GM19372 (cell line): ENCODE measurements around the gene NEGR1.

Experiments
- ATAC-seq: cut with Tn5 transposase; IDR thresholded peaks from one replicate; pipeline ENCODE4 v1.9.1; 2021; ENCODE audit warnings: mild to moderate bottlenecking, low read depth, moderate library complexity; ENCODE audit not compliant: unreplicated experiment

NEGR1 gene

DNA sequence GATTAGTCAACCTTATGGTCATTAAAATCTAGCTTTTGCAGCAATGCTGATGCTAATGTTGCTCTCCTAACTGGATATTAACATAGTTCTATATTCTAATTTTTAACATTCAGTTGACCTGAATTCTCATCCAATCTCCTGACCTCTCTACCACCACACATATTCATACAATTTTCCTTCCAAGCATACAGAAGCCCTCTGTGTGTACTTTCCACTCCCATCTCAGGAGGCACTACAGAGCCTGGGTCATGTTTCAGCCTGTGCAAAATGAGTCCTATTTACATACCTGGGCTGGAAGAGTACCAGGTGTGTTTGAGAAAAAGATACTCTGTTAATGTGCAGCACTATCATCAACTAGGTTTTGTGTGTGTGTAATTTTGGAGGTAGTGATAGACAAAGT lies 486.3 kb downstream of the NEGR1 start:
- no peak for ATAC-seq

DNA sequence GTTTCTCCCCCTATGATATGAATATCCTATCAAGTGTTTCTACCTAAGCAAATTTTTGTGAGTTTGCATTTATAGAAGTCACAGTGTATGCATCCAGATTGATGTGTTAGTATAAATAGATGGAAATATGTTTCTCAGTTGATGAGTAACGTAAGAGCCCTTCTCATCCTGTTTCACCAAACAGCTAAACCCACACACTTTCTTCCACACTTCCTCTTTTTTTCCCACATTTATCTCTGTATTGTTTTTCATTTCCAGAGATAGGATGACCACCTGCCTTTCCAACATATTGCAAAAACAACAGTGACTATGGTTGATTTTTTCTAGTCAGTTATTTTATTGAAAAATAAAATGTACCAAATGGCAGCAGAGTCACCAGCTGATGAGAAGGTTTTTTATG lies 490.1 kb downstream of the NEGR1 start:
- ATAC-seq: no peak

DNA sequence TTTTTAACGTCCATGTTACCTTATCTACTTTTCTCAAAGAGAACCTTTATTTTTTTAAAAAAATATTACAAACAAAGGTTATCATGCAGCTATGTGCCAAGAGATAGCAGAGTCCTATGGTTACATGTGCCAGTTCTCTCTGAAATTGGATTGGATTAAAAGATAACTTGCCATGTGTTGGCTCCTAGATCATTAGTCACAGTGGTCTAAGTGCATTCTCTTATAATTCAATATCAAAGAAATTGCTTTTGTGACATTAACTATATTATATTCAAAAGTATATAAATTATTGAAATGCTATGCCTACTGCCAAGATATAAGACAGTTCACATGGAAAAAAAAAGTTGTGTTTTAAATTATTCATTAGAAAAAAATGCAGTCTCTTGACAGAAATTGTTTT lies 494.2 kb downstream of the NEGR1 start:
- ATAC-seq: no peak

DNA sequence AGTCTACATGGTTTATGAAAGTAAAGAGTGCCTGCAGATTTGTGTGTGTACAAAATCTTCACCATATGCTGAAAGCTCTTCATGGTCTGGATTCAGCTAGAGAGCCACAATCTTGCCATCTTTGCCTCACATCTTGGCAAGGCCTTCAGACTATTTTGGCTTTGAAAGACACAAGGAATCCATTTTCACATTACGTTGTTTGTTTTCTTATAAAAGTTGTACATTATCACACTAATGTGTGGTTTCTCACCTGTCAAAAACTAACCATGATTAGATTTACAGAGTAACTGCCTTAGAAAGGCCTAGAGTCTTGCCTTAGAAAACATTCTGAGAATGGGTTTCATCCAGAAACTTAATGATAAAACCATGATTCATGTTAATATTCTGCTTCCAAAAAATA lies 494.6 kb downstream of the NEGR1 start:
- ATAC-seq: no peak

DNA sequence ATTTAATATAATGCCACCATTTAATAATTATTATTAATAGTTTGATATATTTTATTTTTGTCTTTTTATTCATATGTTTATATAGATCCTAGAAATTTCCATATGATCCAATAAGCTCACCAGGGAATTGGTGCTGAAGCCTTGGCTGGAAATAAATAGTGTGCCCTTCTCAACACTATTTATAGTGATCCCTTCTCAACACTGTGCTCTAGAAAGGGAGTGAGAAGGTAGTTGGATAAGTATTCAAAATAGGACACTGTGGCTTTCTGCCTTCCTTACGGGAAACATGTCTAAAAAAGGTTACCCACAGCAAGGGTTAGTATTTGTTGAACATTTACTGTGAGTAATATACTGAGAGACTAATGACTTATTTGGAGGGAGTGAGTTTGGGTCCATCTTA lies 496.1 kb downstream of the NEGR1 start:
- no peak for ATAC-seq

DNA sequence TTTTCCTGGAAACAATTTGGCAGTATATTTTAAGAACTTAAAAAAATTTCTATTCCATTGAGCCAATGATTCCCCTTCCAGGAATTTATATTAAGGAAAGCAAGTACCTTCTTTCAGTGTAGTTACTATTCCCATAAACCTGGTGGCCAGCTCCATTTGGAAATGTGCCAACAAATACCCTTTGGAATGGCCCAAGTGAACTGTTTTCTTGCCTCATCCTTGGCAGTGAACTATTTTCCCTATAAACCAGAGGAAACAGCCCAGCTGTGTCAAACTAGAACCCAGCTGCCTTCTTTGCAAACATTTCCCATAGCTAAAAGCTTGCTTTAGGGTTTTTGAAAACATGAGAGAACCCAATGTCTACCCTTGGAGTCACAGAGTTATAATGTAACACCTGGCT lies 496.9 kb downstream of the NEGR1 start:
- no peak for ATAC-seq

DNA sequence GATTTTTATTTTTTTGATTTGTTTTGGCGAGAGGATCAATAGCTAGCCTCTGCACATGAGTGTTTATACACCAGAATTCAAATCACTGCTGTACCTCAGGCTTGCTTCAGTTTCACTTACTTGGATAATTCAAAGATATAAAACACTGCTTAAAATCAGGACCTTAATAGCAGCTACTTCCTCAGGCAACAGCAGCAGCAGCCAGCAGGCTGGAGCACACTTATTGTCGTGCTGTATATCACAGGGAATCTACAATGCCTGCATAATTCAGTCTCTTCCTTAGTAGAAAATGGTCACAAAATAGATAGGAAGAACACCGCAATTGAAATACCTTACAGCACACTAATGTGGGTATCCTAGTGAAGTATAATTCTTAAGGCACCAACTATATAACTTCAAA lies 497.3 kb downstream of the NEGR1 start:
- ATAC-seq: no peak

DNA sequence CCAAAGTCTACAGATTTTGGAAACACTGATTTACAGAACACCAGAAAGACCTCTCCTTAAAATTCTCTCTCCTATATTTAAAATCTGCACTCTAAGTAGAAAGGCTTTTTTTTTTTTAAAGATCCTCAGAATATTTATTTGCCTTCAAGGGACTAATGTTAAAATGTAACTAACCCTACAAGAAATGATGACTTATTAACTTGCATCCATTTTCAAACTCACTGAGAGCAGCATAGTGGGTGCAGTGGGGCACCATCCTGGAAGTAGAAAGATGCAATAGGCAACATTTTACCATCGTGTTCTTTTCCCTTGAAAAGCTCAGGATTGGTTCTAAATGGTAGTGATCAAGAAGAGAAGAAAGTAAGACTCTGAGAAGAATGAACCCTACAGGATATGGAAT lies 498.1 kb downstream of the NEGR1 start:
- no peak for ATAC-seq

DNA sequence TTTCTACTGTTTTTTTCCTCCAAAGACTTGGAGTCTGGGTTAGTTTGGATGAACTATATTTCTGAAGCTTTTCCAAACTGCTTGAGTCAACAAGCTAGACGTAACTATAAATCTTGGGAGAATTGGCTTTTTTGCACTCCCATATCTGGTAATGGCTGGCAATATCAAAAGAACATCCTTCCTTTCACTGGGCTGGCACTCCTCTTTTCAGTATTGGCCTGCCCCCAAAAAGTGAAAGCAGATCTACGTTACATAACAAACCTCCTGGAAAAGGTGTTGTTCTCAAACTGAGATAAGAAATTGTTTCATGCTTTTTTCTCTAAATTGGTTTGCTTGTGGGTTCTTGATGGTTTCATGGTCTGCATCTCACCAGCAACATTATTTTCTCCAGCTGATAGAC lies 499.3 kb downstream of the NEGR1 start:
- no peak for ATAC-seq

DNA sequence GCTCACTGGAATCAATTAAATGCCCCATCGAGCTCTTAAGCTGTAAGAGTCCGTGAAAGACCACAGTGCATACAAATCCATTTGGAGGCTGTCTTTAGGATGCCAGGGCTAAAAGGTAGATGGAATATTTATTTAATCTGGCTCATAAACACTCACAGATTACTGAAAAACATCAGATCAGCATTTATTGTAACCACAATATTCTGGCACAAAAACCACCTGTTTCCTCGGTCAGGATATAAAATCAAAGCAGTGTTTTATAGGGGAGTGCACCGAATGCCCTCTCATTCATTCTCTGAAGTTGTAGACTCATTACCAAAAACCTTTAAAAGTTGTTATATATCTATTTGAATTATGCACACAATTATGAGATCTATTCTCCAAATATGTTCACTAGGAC lies 500.9 kb downstream of the NEGR1 start:
- no peak for ATAC-seq

DNA sequence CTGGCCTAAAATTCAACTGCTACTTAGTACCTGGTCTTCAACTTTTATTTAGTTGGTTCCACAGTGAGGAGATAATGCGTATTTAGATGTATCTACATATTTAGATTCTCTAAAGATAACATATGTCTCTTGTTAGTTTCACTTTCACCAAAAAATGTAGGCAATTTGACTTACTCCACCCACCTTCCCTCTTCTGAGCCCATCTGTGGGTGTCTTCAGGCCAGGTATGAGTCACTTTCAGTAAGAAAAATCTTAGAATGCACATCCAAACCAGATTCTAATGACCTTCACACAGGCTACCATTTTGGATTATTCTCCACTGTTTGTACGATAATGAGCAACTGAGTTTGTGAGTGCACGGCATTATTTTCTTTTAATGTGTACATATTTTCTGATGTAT lies 501.7 kb downstream of the NEGR1 start:
- ATAC-seq: no peak

DNA sequence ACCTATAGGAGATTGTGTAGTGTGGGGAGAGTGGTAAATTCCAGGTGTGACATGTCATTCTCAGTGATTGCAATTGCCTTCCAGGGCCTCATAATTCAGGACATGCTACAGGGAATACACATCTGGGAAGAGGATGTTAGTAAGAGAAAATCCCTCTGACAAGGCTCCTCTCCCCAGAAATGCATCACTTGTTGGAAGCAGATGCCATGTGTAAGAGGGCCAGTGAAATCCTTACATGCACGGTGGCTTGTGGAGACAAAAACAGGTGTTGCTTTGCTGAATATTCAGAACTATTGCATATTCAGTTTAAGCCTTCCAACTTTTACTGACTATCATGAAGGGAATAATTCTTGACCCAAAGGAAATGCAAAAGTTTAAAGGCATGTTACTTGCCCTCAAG lies 503.4 kb downstream of the NEGR1 start:
- no peak for ATAC-seq

DNA sequence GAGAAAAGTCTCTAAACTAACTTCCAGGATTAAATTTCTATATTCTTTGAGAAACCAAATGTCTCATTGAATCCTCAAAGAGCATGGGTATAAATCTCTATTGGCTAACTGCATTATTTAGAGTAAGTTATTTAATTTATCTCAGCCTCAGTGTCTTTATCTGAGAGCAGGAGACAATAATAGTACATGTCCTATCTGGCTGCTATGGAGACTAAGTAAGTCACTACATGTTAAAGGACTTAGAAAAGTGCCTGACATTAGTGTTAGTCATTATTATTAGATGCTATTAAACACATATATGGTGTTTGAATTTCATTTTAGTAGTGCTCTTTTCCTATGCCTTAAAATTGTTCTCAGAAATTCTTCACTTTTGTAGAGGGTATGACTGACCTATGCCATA lies 505.2 kb downstream of the NEGR1 start:
- no peak for ATAC-seq

DNA sequence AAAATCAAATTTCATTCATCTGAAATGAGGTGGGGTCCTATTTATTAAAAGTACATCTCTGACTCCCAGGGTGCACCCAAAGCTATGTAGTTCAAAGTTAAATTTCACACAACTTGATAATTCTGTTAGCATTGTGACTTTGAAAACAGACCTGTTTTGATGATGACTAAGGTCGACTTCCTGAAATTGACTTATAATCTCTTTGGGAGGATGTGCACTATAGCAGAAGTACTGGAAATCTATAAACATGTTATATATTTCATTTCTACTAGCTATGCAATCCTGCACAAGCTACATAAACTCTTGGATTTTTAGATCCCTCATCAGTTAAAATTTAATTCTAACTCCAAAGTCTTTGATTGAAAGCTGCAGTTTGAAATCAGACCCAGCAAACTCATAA lies 507.6 kb downstream of the NEGR1 start:
- no peak for ATAC-seq

DNA sequence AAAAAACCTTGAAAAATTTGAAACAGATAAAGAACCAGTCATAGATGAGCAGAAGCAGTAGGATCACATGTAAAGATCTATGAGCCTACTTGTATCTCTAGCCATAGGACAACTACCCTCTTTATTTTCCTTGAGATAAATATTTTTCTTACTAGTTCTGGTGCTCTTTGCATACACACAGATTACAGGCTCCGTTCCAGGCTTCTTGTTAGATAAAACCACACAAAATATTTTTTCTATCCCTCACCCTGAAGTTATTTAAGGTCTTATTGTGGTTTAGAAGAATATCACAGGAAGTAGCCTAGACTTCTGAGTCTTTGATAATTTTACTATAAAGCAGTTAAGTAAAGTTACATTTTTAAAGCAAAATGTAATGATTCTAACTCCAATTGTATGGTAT lies 512.2 kb downstream of the NEGR1 start:
- no peak for ATAC-seq

DNA sequence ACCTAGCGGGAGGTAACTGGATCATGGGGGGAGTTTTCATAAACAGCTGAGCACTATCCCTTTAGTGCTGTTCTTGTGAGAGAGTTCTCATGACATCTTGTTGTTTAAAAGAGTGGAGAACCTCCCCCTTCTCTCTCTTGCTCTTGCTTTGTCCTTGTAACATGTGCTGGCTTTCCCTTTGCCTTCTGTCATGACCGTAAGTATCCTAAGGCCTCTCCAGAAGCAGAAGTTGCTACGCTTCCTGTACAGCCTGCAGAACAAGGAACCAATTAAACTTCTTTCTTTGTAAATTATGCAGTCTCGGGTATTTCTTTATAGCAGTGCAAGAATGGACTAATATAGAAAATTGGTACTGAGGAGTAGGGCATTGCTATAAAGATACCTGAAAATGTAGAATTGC lies 515.6 kb downstream of the NEGR1 start:
- no peak for ATAC-seq

DNA sequence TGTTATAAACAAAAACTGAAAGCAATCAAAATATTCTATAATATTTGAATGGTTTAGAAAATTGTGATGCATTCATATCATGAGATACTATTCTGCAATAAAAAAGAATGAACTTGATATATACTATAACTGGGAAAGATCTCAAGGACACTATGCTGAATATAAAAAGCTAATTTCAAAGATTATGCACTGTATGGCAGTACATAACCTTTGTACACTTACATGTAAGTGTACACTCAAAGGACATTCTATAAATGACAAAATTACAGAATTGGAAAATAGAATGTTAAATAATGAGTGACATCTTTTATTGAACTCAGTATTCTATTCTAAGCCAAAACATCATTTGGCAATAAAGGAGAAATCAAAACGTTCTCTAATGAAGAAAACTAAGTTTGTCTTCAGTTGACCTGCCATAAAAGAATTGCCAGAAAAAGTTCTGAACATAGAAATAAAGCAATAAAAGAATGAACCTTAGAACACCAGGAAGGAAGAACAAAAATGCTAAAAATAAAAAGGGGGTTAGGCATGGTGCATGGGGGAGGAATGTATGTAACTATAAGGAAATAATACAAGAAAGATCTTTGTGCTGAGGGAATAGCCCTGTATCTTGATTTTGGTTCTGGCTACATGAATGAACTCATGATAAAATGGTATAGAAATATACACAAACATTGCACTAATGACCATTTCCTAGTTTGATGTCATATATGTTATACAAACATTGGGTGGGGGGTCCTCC lies 519.7 kb downstream of the NEGR1 start:
- no peak for ATAC-seq

DNA sequence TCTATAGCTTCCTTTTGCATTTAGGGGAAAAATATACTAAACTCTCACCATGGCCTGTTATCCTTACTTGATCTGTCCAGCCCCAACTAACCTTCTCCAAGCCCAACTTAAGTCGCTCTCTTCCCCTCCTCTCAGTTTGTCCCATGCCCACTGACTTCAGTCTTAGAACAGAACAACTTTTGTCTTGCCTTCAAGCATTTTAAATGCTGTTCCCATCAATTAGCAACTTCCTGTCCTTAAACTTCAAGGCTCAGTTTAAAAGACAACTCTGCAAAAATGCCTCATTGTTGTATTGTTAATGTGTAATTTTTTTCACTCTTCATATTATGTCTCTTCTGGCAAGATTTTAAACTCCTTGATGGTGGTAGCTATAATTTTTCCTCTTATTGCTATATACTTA lies 526.9 kb downstream of the NEGR1 start:
- ATAC-seq: no peak

DNA sequence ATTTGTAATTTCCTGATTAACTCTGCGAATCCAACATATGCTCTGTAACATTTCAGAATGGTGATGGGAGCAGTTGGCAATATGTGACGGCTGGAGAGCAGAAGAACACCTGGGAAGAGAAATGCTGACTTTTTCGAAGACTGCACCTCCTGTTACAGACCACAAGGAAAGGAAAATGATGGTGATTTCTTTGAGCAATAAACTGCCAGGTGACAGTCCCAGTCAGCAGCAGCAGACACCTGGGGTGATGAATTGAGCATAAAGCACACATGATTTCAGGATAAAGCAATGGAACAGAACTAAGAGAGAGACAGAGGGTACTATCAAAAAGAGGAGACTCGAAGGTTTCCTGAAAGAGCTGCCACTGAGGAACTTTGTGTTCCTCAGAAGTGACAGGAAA lies 528.6 kb downstream of the NEGR1 start:
- no peak for ATAC-seq

DNA sequence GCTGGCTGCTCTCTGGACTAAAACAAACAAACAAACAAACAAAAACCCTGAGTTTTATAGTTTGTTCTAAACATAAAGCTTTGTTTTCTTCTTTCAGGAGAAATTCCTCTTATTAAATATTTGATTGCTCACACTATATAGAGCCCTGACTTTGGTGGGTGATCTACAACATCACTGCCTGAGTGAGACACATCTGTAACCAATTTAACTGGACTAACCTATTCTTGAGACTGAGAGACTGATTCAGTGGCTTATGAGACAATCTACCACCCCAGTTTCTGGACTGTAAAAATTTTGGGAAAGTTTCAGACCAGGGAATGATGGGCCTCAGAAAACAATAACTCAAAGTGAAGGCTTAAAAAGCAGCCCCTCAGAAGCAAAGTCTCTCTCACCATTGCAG lies 537.0 kb downstream of the NEGR1 start:
- no peak for ATAC-seq

DNA sequence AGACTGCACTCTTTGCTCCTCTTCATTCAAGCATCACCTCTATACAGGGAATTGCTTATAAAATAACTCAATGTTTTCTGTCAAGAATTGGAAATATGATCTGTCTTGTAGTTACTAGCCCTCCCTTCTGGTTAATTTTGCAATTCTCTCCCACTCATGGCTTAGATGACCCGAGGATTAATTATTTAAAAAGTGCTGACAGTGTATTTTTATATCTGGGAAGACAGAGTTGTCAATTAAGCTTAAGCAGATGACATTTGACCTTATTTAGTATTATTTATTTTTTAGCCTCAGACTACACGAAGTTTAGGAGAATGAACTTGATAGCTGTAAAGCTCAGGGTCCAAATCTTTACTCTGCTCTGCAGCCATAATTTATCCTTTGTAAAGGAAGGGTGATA lies 538.5 kb downstream of the NEGR1 start:
- ATAC-seq: no peak

DNA sequence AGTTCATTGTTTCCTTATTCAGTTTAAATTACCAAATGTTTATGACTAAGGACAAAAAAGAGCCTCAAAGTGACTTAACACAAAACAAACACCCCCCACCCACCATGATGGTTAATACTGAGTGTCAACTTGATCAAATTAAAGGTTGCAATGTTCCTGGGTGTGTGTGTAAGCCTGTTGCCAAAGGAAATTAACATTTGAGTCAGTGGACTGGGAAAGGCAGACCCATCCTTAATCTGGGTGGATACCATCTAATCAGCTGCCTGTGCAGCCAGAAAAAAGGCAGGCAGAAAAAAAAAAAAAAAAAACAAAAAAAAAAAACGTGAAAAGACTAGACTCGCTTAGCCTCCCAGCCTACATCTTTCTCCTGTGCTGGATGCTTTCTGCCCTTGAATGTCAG lies 543.4 kb downstream of the NEGR1 start:
- no peak for ATAC-seq

DNA sequence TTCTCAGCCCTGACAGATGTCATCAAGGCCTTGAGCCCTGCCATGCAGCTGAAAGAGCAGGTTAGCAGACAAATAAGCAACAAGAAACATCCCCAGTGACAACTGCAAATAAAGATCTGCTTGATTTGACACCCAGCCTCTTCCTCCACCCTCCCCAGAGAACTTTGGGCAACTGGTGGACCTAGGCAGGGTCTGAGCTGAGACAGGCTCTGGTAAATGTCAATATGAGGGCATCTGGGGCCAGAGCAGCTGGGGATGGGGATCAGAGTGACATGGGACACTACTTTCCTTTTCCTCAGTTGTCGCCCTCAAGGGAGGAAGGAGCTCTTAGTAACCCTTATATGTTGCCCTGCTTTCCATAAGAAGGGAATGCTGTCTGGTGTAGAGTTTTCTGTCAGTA lies 544.1 kb downstream of the NEGR1 start:
- ATAC-seq: no peak
